IMR-90 (cell line): ENCODE data around the gene SHC2.

Experiments
- BHLHE40 ChIP-seq: fragments of 150-350 bp; IDR thresholded peaks from 2 replicates; pipeline ENCODE4 v1.6.1; 2016; ENCODE audit warnings: mild to moderate bottlenecking, low read depth, low read length
- CEBPB ChIP-seq: IDR thresholded peaks from 2 replicates; pipeline ENCODE4 v1.6.1; 2012; ENCODE audit warnings: low read depth, low read length, improper control_type of control experiment
- CHD1 ChIP-seq: IDR thresholded peaks from 2 replicates; pipeline ENCODE4 v1.6.1; 2012; ENCODE audit warnings: low read depth, low read length, improper control_type of control experiment
- CTCF ChIP-seq: conservative IDR thresholded peaks from 2 replicates; pipeline ENCODE4 v1.5.1; 2012; ENCODE audit warnings: mild to moderate bottlenecking, low read depth, low read length, improper control_type of control experiment
- ELK1 ChIP-seq: fragments of 150-350 bp; IDR thresholded peaks from 2 replicates; pipeline ENCODE4 v1.6.1; 2016; ENCODE audit warnings: low read depth, mild to moderate bottlenecking, low read length, moderate library complexity, borderline replicate concordance
- MAFK ChIP-seq: IDR thresholded peaks from 2 replicates; pipeline ENCODE4 v1.6.1; 2012; ENCODE audit warnings: low read depth, low read length, improper control_type of control experiment
- MXI1 ChIP-seq: IDR thresholded peaks from 2 replicates; pipeline ENCODE4 v1.6.1; 2012; ENCODE audit warnings: low read depth, mild to moderate bottlenecking, low read length, moderate library complexity, borderline replicate concordance
- POLR2A ChIP-seq: IDR thresholded peaks from 2 replicates; pipeline ENCODE4 v1.6.1; 2012; ENCODE audit warnings: mild to moderate bottlenecking, low read depth, low read length
- RAD21 ChIP-seq: IDR thresholded peaks from 2 replicates; pipeline ENCODE4 v1.6.1; 2012; ENCODE audit warnings: low read length, improper control_type of control experiment
- RCOR1 ChIP-seq: IDR thresholded peaks from 2 replicates; pipeline ENCODE4 v1.6.1; 2012; ENCODE audit warnings: mild to moderate bottlenecking, low read length, improper control_type of control experiment; ENCODE audit not compliant: insufficient replicate concordance
- RFX5 ChIP-seq: IDR thresholded peaks from 2 replicates; pipeline ENCODE4 v1.8.0; 2012; ENCODE audit warnings: low read depth, mild to moderate bottlenecking, low read length, moderate library complexity
- SMC3 ChIP-seq: fragments of 150-350 bp; IDR thresholded peaks from 2 replicates; pipeline ENCODE4 v1.6.1; 2016; ENCODE audit warnings: low read depth, mild to moderate bottlenecking, antibody characterized with exemption, low read length, moderate library complexity
- USF2 ChIP-seq: fragments of 150-350 bp; IDR thresholded peaks from 2 replicates; pipeline ENCODE4 v1.6.1; 2017; ENCODE audit warnings: mild to moderate bottlenecking, antibody characterized with exemption, low read length, low read depth

GRCh38 chr19:375395-376110 is 85.3 kb downstream of the SHC2 start:
- no peak for TF ChIP-seq RAD21
- no peak for TF ChIP-seq CTCF
- no peak for TF ChIP-seq POLR2A
- no peak for TF ChIP-seq BHLHE40
- TF ChIP-seq SMC3 = no peak
- TF ChIP-seq USF2 = no peak
- TF ChIP-seq RCOR1 = no peak
- TF ChIP-seq ELK1 = no peak
- TF ChIP-seq MAFK = no peak
- no peak for TF ChIP-seq CHD1
- TF ChIP-seq CEBPB = no peak
- TF ChIP-seq RFX5 = no peak
- TF ChIP-seq MXI1 = no peak
